HAP-1 (cell line): ENCODE data around the gene FKBP1B.
"Not testable (repeated sequence)": the region's sequence is repeated elsewhere in the genome, so short reads cannot be mapped to it uniquely, and the experiment has no call there.

Experiments
- DNase-seq, 2 experiments: peaks; one replicate each; pipeline ENCODE4 v3.0.0-alpha.2; 2016 to 2020; ENCODE audit warnings: low spot score in 2 of 2
- H3K27me3 ChIP-seq: fragments of 250-450 bp; sonication (Bioruptor Pico); 2 replicates; pipeline ENCODE4 v1.5.1; 2020; ENCODE audit warnings: low read depth, mild to moderate bottlenecking, moderate library complexity
- H3K36me3 ChIP-seq: fragments of 250-450 bp; sonication (Bioruptor Pico); replicated peaks from 2 replicates; pipeline ENCODE4 v1.5.1; 2020; ENCODE audit warnings: mild to moderate bottlenecking
- H3K4me1 ChIP-seq: fragments of 250-450 bp; sonication (Bioruptor Pico); 2 replicates; pipeline ENCODE4 v1.5.1; 2020; ENCODE audit warnings: mild to moderate bottlenecking
- H3K4me3 ChIP-seq: fragments of 250-450 bp; sonication (Bioruptor Pico); 2 replicates; pipeline ENCODE4 v1.5.1; 2020; ENCODE audit warnings: mild to moderate bottlenecking, moderate library complexity
- H3K9me3 ChIP-seq: fragments of 250-450 bp; sonication (Bioruptor Pico); 2 replicates; pipeline ENCODE4 v1.5.1; 2020; ENCODE audit warnings: mild to moderate bottlenecking, moderate library complexity
- in situ Hi-C: fragments of 300-500 bp; cut with MboI; formaldehyde crosslinking; loops from 3 replicates; pipeline ENCODE4 v1.14.3; 2020; ENCODE audit warnings: low sequenced_read_pairs, inconsistent platforms, mixed read lengths

The FKBP1B gene

DNA sequence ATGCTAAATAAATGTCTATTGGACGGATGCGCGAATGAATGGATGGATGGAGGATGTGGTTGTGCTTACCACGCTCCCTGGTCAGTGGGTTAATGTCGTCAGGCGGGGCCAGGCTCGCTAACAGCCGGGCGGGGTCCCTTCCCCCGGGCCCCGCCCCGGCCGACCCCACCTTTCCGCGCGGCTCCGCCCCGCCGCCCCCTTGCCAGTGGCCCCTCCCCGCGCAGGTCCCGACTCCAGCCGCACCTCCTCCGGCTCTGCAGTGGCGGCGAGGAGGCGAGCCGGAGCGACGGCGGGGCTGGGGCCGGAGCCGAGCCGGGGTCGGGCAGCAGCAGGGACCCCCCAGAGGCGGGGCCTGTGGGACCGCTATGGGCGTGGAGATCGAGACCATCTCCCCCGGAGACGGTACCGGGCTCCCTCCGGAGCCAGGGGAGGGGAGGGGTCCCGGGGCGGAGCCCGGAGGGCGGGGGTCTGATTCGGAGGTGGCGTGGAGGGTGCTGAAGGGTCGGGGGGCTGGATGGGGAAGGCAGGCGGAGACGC, at the start of gene FKBP1B:
Gene FKBP1B (plus strand): TSS at position 257 of the 537 bp plus-strand sequence. CDS start 109 bp downstream, at position 366.
- Histone ChIP-seq H3K4me3 (peak within 1 kb of the TSS; percentile 74), H3K36me3 (no peaks in the 10 kb centered on the region), H3K4me1 (peaks cover 15% of the 10 kb centered on the region), H3K27me3 (no peaks in the 10 kb centered on the region), H3K9me3 (no peaks in the 10 kb centered on the region)
- DNase-seq = peak; percentile 85 to 94
- in situ Hi-C loops = no loop called here

GRCh38 chr2:24007693-24008092, 41.8 kb upstream of the FKBP1B start:
- H3K9me3 ChIP-seq = no peaks in the 10 kb centered on the region
- in situ Hi-C loops = no loop called here
- DNase-seq = no peak

GRCh38 chr2:24008672-24009366, 40.7 kb upstream of the FKBP1B start:
- Histone ChIP-seq H3K4me1 (no peaks in the 10 kb centered on the region; the same call in 1 of the 2 replicates), H3K36me3 (no peaks in the 10 kb centered on the region), H3K9me3 (no peaks in the 10 kb centered on the region), H3K4me3 (no peak overlapping the region), H3K27me3 (no peaks in the 10 kb centered on the region)
- in situ Hi-C loops = no loop called here
- no peak for DNase-seq

More at GRCh38 chr2:24007693-24008092, 41.8 kb upstream of the FKBP1B start:
- Histone ChIP-seq H3K4me3 (no peak overlapping the region), H3K4me1 (peaks cover 8% of the 10 kb centered on the region), H3K36me3 (no peaks in the 10 kb centered on the region), H3K27me3 (no peaks in the 10 kb centered on the region)

DNA sequence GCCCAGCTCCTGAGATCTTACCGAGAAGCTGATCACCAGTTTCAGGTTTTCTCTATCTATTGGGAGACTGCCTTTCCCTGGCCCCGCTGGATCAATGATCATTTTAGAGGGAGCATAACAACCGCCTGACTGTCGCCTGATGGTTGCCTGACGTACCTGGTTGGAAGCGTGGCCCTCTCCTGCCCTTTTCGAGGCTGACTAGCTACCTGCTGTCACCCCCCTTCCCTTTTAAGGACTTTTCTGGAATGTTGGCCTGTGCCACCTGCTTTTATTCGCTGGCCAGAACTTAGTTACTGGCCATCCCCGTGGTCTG, 40.2 kb upstream of the FKBP1B start:
- H3K27me3 ChIP-seq = no peaks in the 10 kb centered on the region
- no peak for DNase-seq
- H3K9me3 ChIP-seq = no peaks in the 10 kb centered on the region
- in situ Hi-C loops = no loop called here
- H3K4me1 ChIP-seq = no peaks in the 10 kb centered on the region
- H3K36me3 ChIP-seq = no peaks in the 10 kb centered on the region
- no peak overlapping the region for H3K4me3 ChIP-seq

DNA sequence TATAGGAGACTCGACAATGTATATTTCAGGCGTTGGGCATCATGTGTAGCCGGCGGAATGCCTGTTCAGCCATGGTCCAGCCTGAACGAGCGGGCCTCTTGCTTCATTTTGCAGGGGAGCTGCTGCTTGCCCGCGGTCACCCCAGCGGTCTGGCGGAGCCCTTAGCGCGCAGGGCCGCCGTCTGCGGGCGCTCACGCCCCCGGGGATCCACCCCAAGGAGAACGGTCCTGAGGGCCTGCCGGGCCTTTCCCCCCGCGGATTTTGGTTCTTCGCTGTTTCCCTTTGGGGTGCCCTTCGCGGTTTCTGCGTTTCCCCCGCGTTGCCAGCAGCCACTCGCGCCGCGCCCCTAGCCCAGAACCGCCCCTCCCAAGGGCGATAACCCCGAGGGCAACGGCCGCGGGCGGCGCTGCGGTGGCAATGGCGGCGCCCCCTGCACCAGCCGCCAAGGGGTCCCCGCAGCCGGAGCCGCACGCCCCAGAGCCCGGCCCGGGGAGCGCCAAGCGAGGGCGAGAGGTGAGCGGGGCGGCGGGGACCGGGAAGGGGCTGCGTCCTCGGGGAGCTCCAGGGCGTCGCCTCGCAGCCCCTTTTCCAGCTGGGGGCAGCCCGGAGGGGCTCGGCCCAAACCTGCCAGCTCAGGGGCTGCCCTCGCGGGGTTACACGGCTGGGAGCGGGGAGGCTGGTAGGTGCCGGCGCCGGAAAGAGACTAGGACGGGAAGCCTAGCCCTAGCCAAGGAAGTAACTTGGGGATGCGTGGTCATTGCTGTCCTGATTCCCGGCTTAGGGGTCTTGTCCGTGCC, 39.7 kb upstream of the FKBP1B start, which contains the start of gene MFSD2B:
Gene MFSD2B (plus strand): TSS at position 406 of the 797 bp plus-strand sequence. CDS start 12 bp downstream, at position 418.
- H3K27me3 ChIP-seq = no peaks in the 10 kb centered on the region
- no peaks in the 10 kb centered on the region for H3K4me1 ChIP-seq
- no peak for DNase-seq
- in situ Hi-C loops = no loop called here
- H3K4me3 ChIP-seq = no peak within 1 kb of the TSS
- H3K9me3 ChIP-seq = no peaks in the 10 kb centered on the region
- no peaks in the 10 kb centered on the region for H3K36me3 ChIP-seq

DNA sequence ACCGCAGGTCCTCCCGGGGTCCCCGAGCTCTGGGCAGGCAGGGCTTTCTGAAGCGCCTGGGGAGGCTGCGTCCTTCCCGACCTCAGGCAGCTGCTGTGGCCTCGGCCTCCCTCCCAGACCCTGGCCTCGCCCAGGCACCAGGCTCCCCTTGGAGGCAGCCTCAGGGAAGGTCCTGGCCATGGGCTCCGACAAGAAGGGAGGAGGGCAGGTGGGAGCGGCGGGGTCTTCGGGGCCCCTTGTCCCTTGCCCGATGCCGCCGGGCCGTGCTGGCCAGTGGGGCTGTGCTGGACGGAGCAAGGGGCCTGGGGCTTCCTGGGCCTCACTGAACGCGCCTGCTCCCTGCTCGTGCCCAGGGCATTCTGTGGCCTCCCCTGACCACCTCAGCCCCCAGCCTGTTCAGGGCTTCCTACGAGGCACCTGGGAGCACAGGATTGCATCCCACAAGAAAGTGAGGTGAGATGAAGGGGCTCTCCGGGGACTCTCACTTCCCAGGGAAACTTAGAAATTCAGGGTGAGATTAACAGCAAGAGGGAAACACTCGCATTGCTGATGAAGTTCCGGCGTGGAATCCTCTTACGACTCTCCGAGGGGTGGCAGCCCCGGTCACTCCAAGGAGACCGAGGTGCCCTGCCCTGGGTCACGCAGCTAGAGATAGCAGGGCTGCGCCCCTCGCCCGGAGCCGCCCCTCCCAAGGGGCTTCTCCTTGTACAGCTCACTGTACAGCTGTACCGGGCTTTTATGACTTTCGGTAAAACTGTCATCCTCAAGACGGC, 38.9 kb upstream of the FKBP1B start:
- no peak for DNase-seq

GRCh38 chr2:24011250-24012104, 38.1 kb upstream of the FKBP1B start:
- Histone ChIP-seq H3K9me3 (no peaks in the 10 kb centered on the region), H3K4me1 (no peaks in the 10 kb centered on the region), H3K4me3 (no peak overlapping the region), H3K27me3 (no peaks in the 10 kb centered on the region), H3K36me3 (no peaks in the 10 kb centered on the region)
- in situ Hi-C loops = no loop called here
- no peak for DNase-seq

More for the DNA sequence above, 38.9 kb upstream of the FKBP1B start:
- H3K27me3 ChIP-seq = no peaks in the 10 kb centered on the region
- in situ Hi-C loops = no loop called here
- no peaks in the 10 kb centered on the region for H3K4me1 ChIP-seq
- H3K4me3 ChIP-seq = no peak overlapping the region
- H3K9me3 ChIP-seq = no peaks in the 10 kb centered on the region
- H3K36me3 ChIP-seq = no peaks in the 10 kb centered on the region

DNA sequence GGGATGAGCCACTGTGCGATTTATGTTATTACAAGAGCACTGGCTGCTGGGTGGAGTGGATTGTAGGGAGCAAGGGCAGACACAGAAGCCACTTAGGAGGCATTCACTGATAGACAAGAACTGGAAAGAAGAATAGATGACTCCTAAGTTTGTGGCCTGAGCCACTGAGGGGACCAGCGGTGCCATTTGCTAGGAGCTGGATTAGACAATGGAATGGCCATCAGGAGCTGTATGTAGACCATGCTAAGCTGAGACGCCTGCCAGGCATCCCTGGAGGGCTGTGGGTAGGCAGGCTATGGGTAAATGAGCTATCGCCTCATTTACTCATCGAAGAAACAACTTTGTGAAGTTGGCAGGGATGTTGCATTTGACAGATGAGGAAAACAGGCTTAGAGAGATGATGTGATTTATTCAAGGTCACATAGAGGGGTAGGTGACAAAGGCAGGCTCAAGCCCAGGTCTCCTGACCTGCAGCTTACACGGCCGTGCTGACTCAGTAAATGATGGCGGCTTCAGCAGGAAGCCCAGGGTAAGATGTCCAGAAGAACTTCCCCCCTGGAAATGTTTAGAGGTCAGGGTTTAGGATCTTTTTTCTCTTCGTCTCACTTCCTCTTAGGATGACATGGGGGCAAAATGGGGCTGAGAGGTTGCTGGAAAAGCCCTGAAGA, 36.9 kb upstream of the FKBP1B start:
- no peak overlapping the region for H3K4me3 ChIP-seq

DNA sequence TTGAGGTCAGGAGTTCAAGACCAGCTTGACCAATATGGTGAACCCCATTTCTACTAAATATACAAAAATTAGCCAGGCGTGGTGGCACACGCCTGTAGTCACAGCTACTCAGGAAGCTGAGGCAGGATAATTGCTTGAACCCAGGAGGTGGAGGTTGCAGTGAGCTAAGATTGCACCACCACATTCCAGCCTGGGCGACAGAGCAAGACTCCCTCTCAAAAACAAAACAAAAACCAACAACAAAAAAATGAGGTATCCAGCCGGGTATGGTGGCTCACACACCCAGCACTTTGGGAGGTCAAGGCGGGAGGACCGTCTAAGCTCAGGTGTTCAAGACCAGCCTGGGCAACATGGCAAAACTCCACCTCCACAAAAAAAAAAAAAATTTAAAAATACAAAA, 34.6 kb upstream of the FKBP1B start:
- in situ Hi-C loops, H3K27me3 ChIP-seq, H3K36me3 ChIP-seq, H3K9me3 ChIP-seq, H3K4me1 ChIP-seq, H3K4me3 ChIP-seq, DNase-seq: not testable (repeated sequence)

More for the DNA sequence above, 36.9 kb upstream of the FKBP1B start:
- Histone ChIP-seq H3K36me3 (no peaks in the 10 kb centered on the region), H3K27me3 (no peaks in the 10 kb centered on the region), H3K9me3 (no peaks in the 10 kb centered on the region), H3K4me1 (no peaks in the 10 kb centered on the region)
- in situ Hi-C loops = no loop called here
- DNase-seq = no peak

GRCh38 chr2:24015562-24016375, 33.8 kb upstream of the FKBP1B start:
- DNase-seq = no peak
- H3K27me3 ChIP-seq = no peaks in the 10 kb centered on the region
- no peaks in the 10 kb centered on the region for H3K36me3 ChIP-seq
- 0 out of 2 replicates have a peak, but pooled peaks cover 2% of the 10 kb centered on the region for H3K4me1 ChIP-seq
- H3K4me3 ChIP-seq = no peak overlapping the region
- no peaks in the 10 kb centered on the region for H3K9me3 ChIP-seq
- in situ Hi-C loops = no loop called here

DNA sequence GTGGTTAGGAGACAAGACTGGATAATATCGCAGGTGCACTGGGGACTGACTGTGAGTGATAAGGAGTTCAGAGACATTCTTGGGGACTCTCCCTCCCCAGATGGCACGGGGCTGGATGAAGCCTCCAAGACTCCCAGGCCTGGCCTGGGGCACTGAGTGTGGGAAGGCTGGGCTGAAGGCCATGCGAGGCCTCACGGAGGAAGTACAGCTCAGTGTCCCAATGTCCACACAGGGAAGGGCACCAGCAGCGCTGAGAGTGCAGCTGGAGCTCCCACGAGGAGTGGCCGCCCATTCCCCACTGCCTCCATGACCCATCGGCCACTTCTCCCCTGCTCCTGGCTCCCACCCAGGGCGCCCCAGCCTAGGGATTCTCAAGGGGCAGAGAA, 33.2 kb upstream of the FKBP1B start:
- Histone ChIP-seq H3K9me3 (no peaks in the 10 kb centered on the region), H3K27me3 (no peaks in the 10 kb centered on the region), H3K36me3 (no peaks in the 10 kb centered on the region), H3K4me3 (no peak overlapping the region), H3K4me1 (0 out of 2 replicates have a peak, but pooled peaks cover 2% of the 10 kb centered on the region)
- in situ Hi-C loops = no loop called here
- DNase-seq = no peak
